ENCODE data around the gene TBC1D22A. TPM values are rescaled to one million over a fixed set of nuclear protein-coding genes. Genes with fewer than 3 reads are reported as not detected.

TBC1D22A gene, protein sequence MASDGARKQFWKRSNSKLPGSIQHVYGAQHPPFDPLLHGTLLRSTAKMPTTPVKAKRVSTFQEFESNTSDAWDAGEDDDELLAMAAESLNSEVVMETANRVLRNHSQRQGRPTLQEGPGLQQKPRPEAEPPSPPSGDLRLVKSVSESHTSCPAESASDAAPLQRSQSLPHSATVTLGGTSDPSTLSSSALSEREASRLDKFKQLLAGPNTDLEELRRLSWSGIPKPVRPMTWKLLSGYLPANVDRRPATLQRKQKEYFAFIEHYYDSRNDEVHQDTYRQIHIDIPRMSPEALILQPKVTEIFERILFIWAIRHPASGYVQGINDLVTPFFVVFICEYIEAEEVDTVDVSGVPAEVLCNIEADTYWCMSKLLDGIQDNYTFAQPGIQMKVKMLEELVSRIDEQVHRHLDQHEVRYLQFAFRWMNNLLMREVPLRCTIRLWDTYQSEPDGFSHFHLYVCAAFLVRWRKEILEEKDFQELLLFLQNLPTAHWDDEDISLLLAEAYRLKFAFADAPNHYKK
- 39.2 and 41.0 TPM in 2 replicates for total RNA-seq

- intact Hi-C loops (cut with micrococcal nuclease): loop anchor here (1.0 to 2.0 kb wide), 4 partner anchors 12 to 40 kb away; no protein-coding TSS in a partner anchor
- no peaks in the 10 kb centered on the region for H3K27me3 Mint-ChIP-seq
- H3K36me3 Mint-ChIP-seq (ENCODE audit: low read depth): peaks cover 21% of the 10 kb centered on the region
- DNase-seq: peak; percentile 99
- H3K4me3 Mint-ChIP-seq: peak within 1 kb of the TSS; percentile 97
- H3K9me3 Mint-ChIP-seq: no peaks in the 10 kb centered on the region
- H3K4me1 Mint-ChIP-seq: peaks cover 46% of the 10 kb centered on the region
- H3K27ac Mint-ChIP-seq: peak within 1 kb of the TSS; percentile 99
Observed at GRCh38 chr22:46762238-46763050, at the start of gene TBC1D22A. TSS of gene TBC1D22A (plus strand) at chr22:46762650. CDS start at chr22:46762787, 137 bp downstream.

DNA sequence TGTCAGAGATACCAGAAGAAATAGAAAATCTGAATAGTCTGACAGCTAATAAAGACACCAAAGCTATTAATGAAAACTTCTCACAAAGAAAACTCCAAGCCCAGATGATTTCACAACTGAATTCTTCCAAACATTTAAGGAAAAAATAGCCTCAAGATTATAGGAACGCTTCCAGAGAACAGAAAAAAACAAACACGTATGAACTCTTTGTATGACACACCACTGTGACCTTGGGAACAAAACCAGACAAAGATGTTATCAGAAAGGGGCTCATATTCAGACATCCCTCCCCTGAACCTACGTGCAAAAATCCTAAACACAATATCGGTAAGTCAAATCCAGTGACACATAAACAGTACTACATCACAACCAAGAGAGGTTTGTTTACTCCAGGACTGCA lies 47.9 kb upstream of the TBC1D22A start:
- Mint-ChIP-seq H3K27me3 (no peaks in the 10 kb centered on the region), H3K27ac (no peak overlapping the region), H3K9me3 (no peaks in the 10 kb centered on the region), H3K36me3 (ENCODE audit: low read depth) (peaks cover 59% of the 10 kb centered on the region), H3K4me1 (peaks cover 11% of the 10 kb centered on the region), H3K4me3 (no peak overlapping the region)
- intact Hi-C loops (cut with micrococcal nuclease): no loop called here
- DNase-seq: no peak

- Mint-ChIP-seq H3K27ac (peak overlapping the region; percentile 29), H3K27me3 (no peaks in the 10 kb centered on the region), H3K4me3 (no peak overlapping the region), H3K4me1 (no peaks in the 10 kb centered on the region), H3K9me3 (no peaks in the 10 kb centered on the region), H3K36me3 (ENCODE audit: low read depth) (peaks cover 47% of the 10 kb centered on the region)
- intact Hi-C loops (cut with micrococcal nuclease): no loop called here
- DNase-seq: no peak
Observed at GRCh38 chr22:46719921-46720320, 42.5 kb upstream of the TBC1D22A start.

DNA sequence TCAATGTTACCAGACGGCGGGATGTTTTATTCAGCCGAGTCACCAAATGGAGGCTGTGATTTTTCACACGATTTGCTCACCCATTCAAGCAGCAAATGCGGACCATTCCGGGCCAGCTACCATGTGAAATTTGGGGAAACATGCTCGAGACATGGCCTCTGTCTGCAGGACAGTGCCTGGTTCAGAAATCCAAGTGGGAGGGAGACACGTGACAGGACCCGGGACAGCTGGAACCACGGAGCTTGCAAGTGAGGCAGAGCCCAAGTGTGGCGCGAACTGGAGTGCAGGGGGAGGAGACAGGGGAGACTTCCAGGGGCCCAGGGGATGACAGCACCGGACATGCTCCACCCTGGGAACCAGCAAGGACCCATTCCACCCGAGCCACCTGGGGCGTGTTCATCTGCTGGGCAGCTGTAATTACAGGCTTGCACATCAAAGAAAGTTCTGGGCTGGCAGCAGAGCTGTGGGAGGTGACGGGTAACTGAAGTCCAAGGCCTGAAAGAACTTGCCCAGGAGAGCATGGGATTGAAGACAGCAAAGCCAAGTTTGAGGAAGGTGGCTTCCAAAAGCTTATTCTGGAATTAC lies 40.9 kb upstream of the TBC1D22A start:
- no peaks in the 10 kb centered on the region for H3K4me1 Mint-ChIP-seq
- no peak overlapping the region for H3K4me3 Mint-ChIP-seq
- intact Hi-C loops (cut with micrococcal nuclease): no loop called here
- no peak for DNase-seq
- H3K27ac Mint-ChIP-seq: peak overlapping the region; percentile 37
- H3K27me3 Mint-ChIP-seq: no peaks in the 10 kb centered on the region
- peaks cover 43% of the 10 kb centered on the region for H3K36me3 Mint-ChIP-seq (ENCODE audit: low read depth)
- H3K9me3 Mint-ChIP-seq: no peaks in the 10 kb centered on the region

GRCh38 chr22:46723882-46724281 lies 38.6 kb upstream of the TBC1D22A start:
- Mint-ChIP-seq H3K4me3 (no peak overlapping the region), H3K4me1 (no peaks in the 10 kb centered on the region), H3K27me3 (no peaks in the 10 kb centered on the region), H3K36me3 (ENCODE audit: low read depth) (peaks cover 35% of the 10 kb centered on the region), H3K9me3 (no peaks in the 10 kb centered on the region), H3K27ac (no peak overlapping the region)
- no peak for DNase-seq
- intact Hi-C loops (cut with micrococcal nuclease): no loop called here

- no peak overlapping the region for H3K27ac Mint-ChIP-seq
- no peak for DNase-seq
- H3K27me3 Mint-ChIP-seq: no peaks in the 10 kb centered on the region
- no peaks in the 10 kb centered on the region for H3K4me1 Mint-ChIP-seq
- intact Hi-C loops (cut with micrococcal nuclease): no loop called here
- H3K4me3 Mint-ChIP-seq: no peak overlapping the region
- H3K9me3 Mint-ChIP-seq: no peaks in the 10 kb centered on the region
- H3K36me3 Mint-ChIP-seq (ENCODE audit: low read depth): peaks cover 25% of the 10 kb centered on the region
Observed at GRCh38 chr22:46725096-46725495, 37.4 kb upstream of the TBC1D22A start.

DNA sequence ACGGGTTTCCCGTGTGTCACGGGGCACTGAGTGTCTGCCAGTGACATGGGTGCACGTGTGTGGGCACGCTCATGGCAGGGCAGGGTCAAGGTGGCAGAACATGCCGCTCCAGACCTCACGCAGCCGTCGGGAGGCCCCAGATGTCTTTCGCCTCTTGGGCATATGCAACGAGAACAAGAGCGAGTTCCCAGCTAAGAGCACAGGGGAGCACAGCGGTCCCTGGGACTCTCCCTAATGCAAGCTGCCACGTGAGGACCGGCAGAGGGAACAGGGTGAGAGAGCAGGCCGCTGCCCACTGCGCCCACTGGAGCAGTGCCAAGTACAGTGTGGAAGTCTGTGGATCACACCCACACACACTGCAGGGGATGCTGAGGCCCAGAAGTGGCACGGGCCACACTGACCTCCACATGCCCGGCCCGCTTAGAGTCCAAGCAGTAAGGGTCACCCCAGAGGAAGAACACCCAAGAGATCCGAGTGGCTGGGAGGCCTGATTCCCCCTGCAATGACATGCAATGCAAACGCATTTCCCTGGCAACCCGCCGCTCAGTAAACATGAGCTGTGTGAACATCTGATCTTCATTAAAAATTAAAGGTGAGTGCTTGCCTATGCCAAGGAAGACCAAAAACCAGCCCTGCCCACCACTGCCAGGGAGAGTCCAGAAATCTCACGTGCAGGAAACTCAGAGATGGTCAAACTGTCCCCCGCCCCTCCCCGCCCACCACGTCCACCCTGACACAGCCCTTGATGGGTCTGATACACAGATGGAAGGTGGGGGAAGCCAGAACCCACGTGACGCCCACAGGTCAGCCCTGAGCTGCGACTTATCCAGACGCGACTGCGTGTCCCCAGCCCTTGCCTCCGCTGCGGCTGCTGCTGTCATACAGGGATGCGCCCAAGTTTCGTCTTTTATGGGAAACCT lies 36.1 kb upstream of the TBC1D22A start:
- Mint-ChIP-seq H3K4me1 (peaks cover under 1% of the 10 kb centered on the region), H3K4me3 (no peak overlapping the region), H3K27ac (no peak overlapping the region), H3K9me3 (no peaks in the 10 kb centered on the region), H3K27me3 (no peaks in the 10 kb centered on the region), H3K36me3 (ENCODE audit: low read depth) (peaks cover 19% of the 10 kb centered on the region)
- intact Hi-C loops (cut with micrococcal nuclease): no loop called here
- no peak for DNase-seq

DNA sequence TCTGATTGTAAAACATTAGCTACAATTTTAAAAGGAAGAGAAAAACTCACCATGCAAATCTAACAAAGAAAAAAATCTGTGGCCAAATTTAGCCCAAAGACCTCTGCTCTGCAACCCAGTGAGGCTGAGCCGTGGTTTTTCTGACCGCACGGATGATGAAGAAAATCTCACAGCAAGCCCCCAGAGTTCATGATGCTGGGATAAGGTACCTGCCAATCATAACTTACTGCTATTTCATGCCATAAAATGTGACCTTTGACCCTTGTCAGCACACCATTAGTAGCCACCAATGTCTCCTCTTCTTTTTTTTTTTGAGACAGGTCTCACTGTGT lies 35.5 kb upstream of the TBC1D22A start:
- DNase-seq: no peak
- intact Hi-C loops (cut with micrococcal nuclease): no loop called here
- Mint-ChIP-seq H3K27me3 (no peaks in the 10 kb centered on the region), H3K9me3 (no peaks in the 10 kb centered on the region), H3K4me1 (peaks cover 4% of the 10 kb centered on the region), H3K4me3 (no peak overlapping the region), H3K27ac (no peak overlapping the region), H3K36me3 (ENCODE audit: low read depth) (peaks cover 24% of the 10 kb centered on the region)

DNA sequence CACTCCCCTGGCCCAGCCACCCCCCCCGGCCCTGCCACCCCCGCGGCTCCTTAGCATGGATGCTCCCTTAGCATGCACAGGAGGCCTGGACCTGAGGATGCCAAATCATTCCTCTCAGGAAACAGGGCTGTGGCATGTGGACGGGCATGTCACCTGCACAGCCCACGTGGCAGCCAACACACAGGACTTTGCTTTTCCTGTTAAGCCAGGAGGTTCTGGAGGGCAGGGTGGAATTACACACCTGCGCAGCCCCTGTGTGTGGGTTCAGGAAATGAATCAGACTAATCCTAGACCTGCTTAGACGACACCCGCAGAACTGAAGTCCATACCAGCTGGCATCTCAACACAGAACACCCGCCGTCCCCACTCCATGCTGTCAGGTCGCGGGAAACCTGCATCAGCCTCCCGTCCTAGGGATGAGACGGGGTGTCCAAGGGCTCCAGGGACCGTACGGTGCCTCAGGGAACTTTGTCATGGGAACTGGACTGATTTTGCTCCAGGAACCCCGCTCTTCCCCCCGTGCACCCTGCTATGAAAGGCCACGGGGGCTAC lies 34.6 kb upstream of the TBC1D22A start:
- H3K9me3 Mint-ChIP-seq: no peaks in the 10 kb centered on the region
- no peak for DNase-seq
- H3K27ac Mint-ChIP-seq: no peak overlapping the region
- no peaks in the 10 kb centered on the region for H3K27me3 Mint-ChIP-seq
- no peak overlapping the region for H3K4me3 Mint-ChIP-seq
- intact Hi-C loops (cut with micrococcal nuclease): no loop called here
- H3K4me1 Mint-ChIP-seq: peaks cover 6% of the 10 kb centered on the region
- H3K36me3 Mint-ChIP-seq (ENCODE audit: low read depth): peaks cover 26% of the 10 kb centered on the region

- intact Hi-C loops (cut with micrococcal nuclease): no loop called here
Observed at GRCh38 chr22:46728470-46728869, 34.0 kb upstream of the TBC1D22A start.

GRCh38 chr22:46730568-46731245 lies 31.7 kb upstream of the TBC1D22A start:
- Mint-ChIP-seq H3K27ac (peak overlapping the region; percentile 45), H3K4me3 (no peak overlapping the region), H3K4me1 (peaks cover 20% of the 10 kb centered on the region), H3K27me3 (no peaks in the 10 kb centered on the region), H3K9me3 (no peaks in the 10 kb centered on the region), H3K36me3 (ENCODE audit: low read depth) (peaks cover 29% of the 10 kb centered on the region)
- intact Hi-C loops (cut with micrococcal nuclease): no loop called here
- no peak for DNase-seq

More at GRCh38 chr22:46728470-46728869, 34.0 kb upstream of the TBC1D22A start:
- Mint-ChIP-seq H3K4me3 (no peak overlapping the region), H3K27me3 (no peaks in the 10 kb centered on the region), H3K36me3 (ENCODE audit: low read depth) (peaks cover 26% of the 10 kb centered on the region), H3K27ac (no peak overlapping the region), H3K4me1 (peaks cover 6% of the 10 kb centered on the region), H3K9me3 (no peaks in the 10 kb centered on the region)
- no peak for DNase-seq

GRCh38 chr22:46731246-46732040 lies 31.0 kb upstream of the TBC1D22A start:
- Mint-ChIP-seq H3K27me3 (no peaks in the 10 kb centered on the region), H3K9me3 (no peaks in the 10 kb centered on the region), H3K27ac (peak overlapping the region; percentile 72), H3K36me3 (ENCODE audit: low read depth) (peaks cover 29% of the 10 kb centered on the region), H3K4me1 (peaks cover 26% of the 10 kb centered on the region), H3K4me3 (no peak overlapping the region)
- DNase-seq: no peak
- intact Hi-C loops (cut with micrococcal nuclease): no loop called here

Measured in activated CD4-positive, alpha-beta T cell treated with anti-CD3 and anti-CD28 coated beads, Interleukin-2, amount 10 ng/mL, durations not matched to agents 24 days and 14 days (primary cell).